HepG2 (cell line): ENCODE data around the gene DLG5. TPM values are rescaled to one million over a fixed set of nuclear protein-coding genes. Genes with fewer than 3 reads are reported as not detected.

ENCODE experiments used
- ATAC-seq: fragments of 200-7000 bp; cut with Tn5 transposase; 3 replicates; pipeline ENCODE4 v1.9.1; 2020; ENCODE audit warnings: mild to moderate bottlenecking, moderate library complexity
- BruUV-seq: library from RNA; stranded (reverse); fragments of 400-500 nt; replicated peaks from 2 replicates; lab custom pipeline; 2021; lab: Mats Ljungman, UMichigan
- CTCF ChIA-PET: fragments of 300-600 bp; formaldehyde crosslinking; extraction: SDS; loops from one replicate; lab custom pipeline; 2021; ENCODE audit warnings: low total read pairs, inconsistent platforms, low intra/inter-chr PET ratio; lab: Yijun Ruan, JAX
- POLR2A ChIA-PET: fragments of 350-600 bp; sonication (Branson Sonifier 250); formaldehyde crosslinking; loops from one replicate; lab custom pipeline; 2020; ENCODE audit warnings: antibody characterized with exemption, inconsistent platforms; lab: Yijun Ruan, JAX
- DNase-seq: peaks from one replicate; pipeline ENCODE4 v3.0.0-alpha.2; 2015; ENCODE audit warnings: low spot score
- FAIRE-seq: peaks from 3 replicates; lab custom pipeline; 2011; peaks lifted over from hg19 to GRCh38; lab: Jason Lieb, UNC
- H2AFZ ChIP-seq: one replicate; pipeline ENCODE4 v1.6.1; 2011; ENCODE audit warnings: low read length, inconsistent platforms
- H3K27ac ChIP-seq: fragments of 300-600 bp; 3 replicates; pipeline ENCODE4 v1.8.0; 2011; ENCODE audit warnings: mixed run types, mild to moderate bottlenecking, mixed read lengths, low read length, inconsistent platforms; ENCODE audit not compliant: insufficient read depth; ENCODE audit errors: extremely low read length
- H3K27me3 ChIP-seq, 2 experiments: fragments of 200-600 bp in 1 of 2; 2 replicates in 1 of 2; 3 replicates in 1 of 2; pipeline versions ENCODE4 v1.6.0 to v1.8.0; 2011; ENCODE audit warnings: low read length in 2 of 2, mild to moderate bottlenecking in 2 of 2, moderate library complexity in 2 of 2, inconsistent platforms in 1 of 2; ENCODE audit not compliant: insufficient read depth in 2 of 2, control insufficient read depth in 1 of 2
- H3K36me3 ChIP-seq, 2 experiments: fragments of 200-600 bp in 1 of 2; replicated peaks in 1 of 2; 2 replicates in 1 of 2; 3 replicates in 1 of 2; pipeline versions ENCODE4 v1.5.1 to v1.8.0; 2011; ENCODE audit warnings: low read length in 2 of 2, inconsistent platforms in 1 of 2; ENCODE audit not compliant: insufficient read depth in 2 of 2, control insufficient read depth in 1 of 2
- H3K4me1 ChIP-seq: 2 replicates; pipeline ENCODE4 v1.5.1; 2012; ENCODE audit warnings: low read length, inconsistent platforms; ENCODE audit not compliant: insufficient read depth
- H3K4me2 ChIP-seq: 2 replicates; pipeline ENCODE4 v1.6.0; 2011; ENCODE audit warnings: low read depth, low read length, inconsistent platforms
- H3K4me3 ChIP-seq, 3 experiments: fragments of 200-600 bp in 1 of 3; sonication (generic), shearing (Covaris generic) in 1 of 3; replicated peaks in 1 of 3; 2 replicates each; pipeline ENCODE4 v1.5.1; 2011 to 2016; ENCODE audit warnings: low read length in 3 of 3, inconsistent platforms in 2 of 3, low read depth in 2 of 3, mild to moderate bottlenecking in 2 of 3, control low read depth in 1 of 3, mixed read lengths in 1 of 3; ENCODE audit not compliant: insufficient read depth in 1 of 3
- H3K79me2 ChIP-seq: one replicate; pipeline ENCODE4 v1.6.1; 2011; ENCODE audit warnings: low read length, inconsistent platforms; ENCODE audit not compliant: insufficient read depth
- H3K9ac ChIP-seq: 2 replicates; pipeline ENCODE4 v1.6.0; 2011; ENCODE audit warnings: mild to moderate bottlenecking, low read depth, low read length, inconsistent platforms; ENCODE audit not compliant: insufficient read depth
- H3K9me3 ChIP-seq: 2 replicates; pipeline ENCODE4 v1.5.1; 2012; ENCODE audit warnings: mild to moderate bottlenecking, low read length
- H4K20me1 ChIP-seq: 2 replicates; pipeline ENCODE4 v1.6.0; 2011; ENCODE audit warnings: inconsistent platforms, mild to moderate bottlenecking, low read length, moderate library complexity; ENCODE audit not compliant: insufficient read depth
- CEBPG ChIP-seq: IDR thresholded peaks from 2 replicates; pipeline ENCODE4 v1.6.1; 2016
- MAFF ChIP-seq: IDR thresholded peaks from 2 replicates; pipeline ENCODE4 v1.6.1; 2011; ENCODE audit warnings: low read depth, low read length, improper control_type of control experiment
- NFKB2 ChIP-seq: sonication (generic); formaldehyde crosslinking; IDR thresholded peaks from 2 replicates; pipeline ENCODE4 v1.4.0; 2020; ENCODE audit warnings: missing genetic modification reagents, borderline replicate concordance
- ONECUT2 ChIP-seq: sonication (generic); formaldehyde crosslinking; IDR thresholded peaks from 2 replicates; pipeline ENCODE4 v1.4.0; 2020; ENCODE audit warnings: missing genetic modification reagents
- TMF1 ChIP-seq: sonication (generic); formaldehyde crosslinking; IDR thresholded peaks from 2 replicates; pipeline ENCODE4 v1.8.1; 2022; ENCODE audit warnings: low read depth, missing genetic modification reagents
- TRIM22 ChIP-seq: fragments of 450-650 bp; IDR thresholded peaks from 2 replicates; pipeline ENCODE4 v1.6.1; 2017
- ZNF264 ChIP-seq: sonication (generic); formaldehyde crosslinking; IDR thresholded peaks from 2 replicates; pipeline ENCODE4 v1.4.0; 2020; ENCODE audit warnings: missing genetic modification reagents
- ZNF562 ChIP-seq: sonication (generic); formaldehyde crosslinking; IDR thresholded peaks from 2 replicates; pipeline ENCODE4 v1.8.0; 2022; ENCODE audit warnings: missing genetic modification reagents, borderline replicate concordance
- ZNF589 ChIP-seq: sonication (generic); formaldehyde crosslinking; conservative IDR thresholded peaks from 2 replicates; pipeline ENCODE4 v1.8.0; 2022; ENCODE audit warnings: mild to moderate bottlenecking, moderate library complexity, missing genetic modification reagents
- ZNF879 ChIP-seq: sonication (generic); formaldehyde crosslinking; IDR thresholded peaks from 2 replicates; pipeline ENCODE4 v1.8.1; 2023; ENCODE audit warnings: missing genetic modification reagents
- WGBS: methylation state at CpG from one replicate; pipeline ENCODE4 v1.1.6; 2017; ENCODE audit warnings: low lambda C conversion rate; 5-methylcytosine and 5-hydroxymethylcytosine counted together
- in situ Hi-C: cut with HindIII; loops from 2 replicates; pipeline ENCODE4 v1.10.0; 2017; ENCODE audit warnings: low pct_unique_long_range_greater_than_20kb; ENCODE audit not compliant: extremely low pct_ligation_motif_present
- intact Hi-C: fragments of 100-400 bp; cut with micrococcal nuclease; formaldehyde crosslinking; loops from one replicate; pipeline ENCODE4 v1.10.0; 2022; ENCODE audit not compliant: unreplicated experiment
- polyA plus RNA-seq, 8 experiments: library from polyadenylated mRNA; depleted of rRNA in 3 of 8; stranded (reverse) in 7 of 8; unstranded in 1 of 8; fragments of >200 nt; fragmentation: Illumina TruSeq in 4 of 8; extraction: Trizol in 4 of 8; gene quantifications; 2 replicates each; pipeline versions ENCODE4 v1.2.1 to v1.2.3, GENCODE V29; 2011 to 2016; ENCODE audit warnings: low read depth in 4 of 8, missing spikeins in 1 of 8, mixed read lengths in 1 of 8; ENCODE audit not compliant: insufficient read depth in 1 of 8
- total RNA-seq, 5 experiments: library from RNA; depleted of rRNA; stranded (reverse); fragments of >200 nt; fragmentation: Illumina TruSeq; extraction: Trizol; gene quantifications; 2 replicates each; pipeline ENCODE4 v1.2.3, GENCODE V29; 2016; ENCODE audit warnings: low read depth in 1 of 5

Gene DLG5
- total and polyA plus RNA-seq, 2 of the 13 experiments (the other 11 are each of a cell fraction or from before 2014, with no cell fraction given), result 15.5 to 18.2 TPM

GRCh38 chr10:77969114-77969513, 42.6 kb upstream of the DLG5 start:
- Histone ChIP-seq H4K20me1 (no peaks in the 10 kb centered on the region), H3K79me2 (no peaks in the 10 kb centered on the region), H3K27me3 (no peaks in the 10 kb centered on the region), H3K4me1 (peaks cover 64% of the 10 kb centered on the region), H3K36me3 (no peaks in the 10 kb centered on the region), H3K9ac (no peak overlapping the region), H3K4me2 (no peak overlapping the region), H3K4me3 (no peak overlapping the region), H2AFZ (no peak overlapping the region), H3K27ac (no peak overlapping the region), H3K9me3 (peaks cover 3% of the 10 kb centered on the region; the same call in 1 of the 2 replicates)
- intact Hi-C loops, result no loop called here
- ChIA-PET CTCF (no interaction called here), POLR2A (no interaction called here)
- no peak for DNase-seq
- WGBS, result 92% methylated on average over 4 of the region's 4 CpGs
- in situ Hi-C loops, result no loop called here
- ATAC-seq, result no peak
- no peak for TF ChIP-seq CEBPG
- TF ChIP-seq ZNF589, result no peak
- TF ChIP-seq NFKB2 (CRISPR knock-in tag), result no peak
- TF ChIP-seq ZNF562 (CRISPR knock-in tag), result no peak
- no peak for TF ChIP-seq MAFF
- TF ChIP-seq TRIM22, result no peak
- no peak for TF ChIP-seq ONECUT2
- TF ChIP-seq ZNF879 (CRISPR knock-in tag), result no peak
- no peak for TF ChIP-seq ZNF264 (CRISPR knock-in tag)
- no peak for TF ChIP-seq TMF1 (CRISPR knock-in tag)
- FAIRE-seq, result no peak
- BruUV-seq, result no TSS peak
